ENCODE measurements around the gene UXT.
A peak's percentile ranks its signal among the peaks of the same experiment; 100 is the strongest.

Gene UXT

GRCh38 chrX:47648376-47648775 lies 10.6 kb downstream of the UXT start:
- no peak for DNase-seq

GRCh38 chrX:47646636-47647035 lies 12.3 kb downstream of the UXT start:
- no peak for DNase-seq

- DNase-seq: no peak
These were observed 13.4 kb downstream of the UXT start for GRCh38 chrX:47645530-47645929.

- DNase-seq: no peak
These were observed 14.4 kb downstream of the UXT start for GRCh38 chrX:47644557-47645091.

GRCh38 chrX:47643926-47644325 lies 15.1 kb downstream of the UXT start:
- no peak for DNase-seq

GRCh38 chrX:47638816-47639215 lies 20.2 kb downstream of the UXT start:
- no peak for DNase-seq

- no peak for DNase-seq
These were observed 21.3 kb downstream of the UXT start for GRCh38 chrX:47637546-47638195.

- no peak for DNase-seq
These were observed 24.0 kb downstream of the UXT start for GRCh38 chrX:47634871-47635575.

GRCh38 chrX:47633689-47634590 lies 25.0 kb downstream of the UXT start:
- no peak for DNase-seq

GRCh38 chrX:47632666-47633065 lies 26.3 kb downstream of the UXT start:
- DNase-seq: no peak

GRCh38 chrX:47631676-47632075 lies 27.3 kb downstream of the UXT start:
- no peak for DNase-seq

- no peak for DNase-seq
These were observed 29.4 kb downstream of the UXT start, which contains the start of gene CFP for GRCh38 chrX:47629419-47630200. TSS of gene CFP (minus strand) at chrX:47629930. CDS start at chrX:47629844, 86 bp downstream.

GRCh38 chrX:47628982-47629381 lies 30.0 kb downstream of the UXT start:
- DNase-seq: no peak

GRCh38 chrX:47625365-47625764 lies 33.6 kb downstream of the UXT start:
- DNase-seq: no peak

- no peak for DNase-seq
These were observed 35.4 kb downstream of the UXT start for GRCh38 chrX:47623540-47624027.

GRCh38 chrX:47621851-47622250 lies 37.1 kb downstream of the UXT start:
- no peak for DNase-seq

GRCh38 chrX:47620303-47620685 lies 38.7 kb downstream of the UXT start:
- no peak for DNase-seq

- peak; percentile 6 for DNase-seq
These were observed 39.3 kb downstream of the UXT start, which contains the start of gene SYN1 for GRCh38 chrX:47619486-47620302. TSS of gene SYN1 (minus strand) at chrX:47619857. CDS start at chrX:47619728, 129 bp downstream.

- no peak for DNase-seq
These were observed 40.0 kb downstream of the UXT start for GRCh38 chrX:47618923-47619485.

- DNase-seq: no peak
These were observed 44.4 kb downstream of the UXT start for GRCh38 chrX:47614618-47615017.

- no peak for DNase-seq
These were observed 45.9 kb downstream of the UXT start for GRCh38 chrX:47613082-47613481.
